ENCODE measurements around the gene NEK6.

NEK6 gene

DNA sequence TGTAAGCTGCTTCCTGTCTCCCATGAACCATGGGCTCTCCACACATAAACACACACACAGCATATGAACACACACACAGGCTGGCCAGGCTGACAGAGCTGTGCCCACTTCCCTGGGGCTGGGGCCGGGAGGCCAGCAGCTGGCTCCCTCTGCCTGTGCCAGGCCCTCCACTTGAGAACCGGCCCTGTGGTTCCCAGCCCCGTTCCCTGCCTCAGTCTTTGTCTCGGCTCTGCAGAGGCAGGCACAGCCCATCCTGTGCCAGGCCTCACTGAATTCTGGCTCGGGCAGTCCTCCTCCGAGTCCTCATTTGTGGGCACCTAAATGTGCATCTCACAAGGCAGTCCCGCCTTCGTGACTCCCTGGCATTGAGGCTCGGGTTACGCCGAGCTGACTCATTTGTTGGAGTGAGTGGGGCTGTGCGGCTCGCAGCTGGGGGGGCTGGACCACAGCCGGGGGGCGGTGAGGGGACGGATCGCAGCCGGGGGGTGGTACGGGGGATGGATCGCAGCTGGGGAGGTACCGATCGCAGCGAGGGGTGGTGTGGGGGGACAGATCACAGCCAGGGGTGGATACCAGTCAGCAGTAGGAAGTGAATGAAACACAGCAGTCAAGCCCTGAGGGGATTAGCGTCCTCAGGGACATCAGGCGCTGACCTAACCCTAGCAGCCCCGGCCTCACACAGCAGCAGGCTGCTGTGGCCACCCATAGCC is 85.2 kb downstream of the NEK6 start:
- no peak for DNase-seq (ENCODE audit: low read depth)

DNA sequence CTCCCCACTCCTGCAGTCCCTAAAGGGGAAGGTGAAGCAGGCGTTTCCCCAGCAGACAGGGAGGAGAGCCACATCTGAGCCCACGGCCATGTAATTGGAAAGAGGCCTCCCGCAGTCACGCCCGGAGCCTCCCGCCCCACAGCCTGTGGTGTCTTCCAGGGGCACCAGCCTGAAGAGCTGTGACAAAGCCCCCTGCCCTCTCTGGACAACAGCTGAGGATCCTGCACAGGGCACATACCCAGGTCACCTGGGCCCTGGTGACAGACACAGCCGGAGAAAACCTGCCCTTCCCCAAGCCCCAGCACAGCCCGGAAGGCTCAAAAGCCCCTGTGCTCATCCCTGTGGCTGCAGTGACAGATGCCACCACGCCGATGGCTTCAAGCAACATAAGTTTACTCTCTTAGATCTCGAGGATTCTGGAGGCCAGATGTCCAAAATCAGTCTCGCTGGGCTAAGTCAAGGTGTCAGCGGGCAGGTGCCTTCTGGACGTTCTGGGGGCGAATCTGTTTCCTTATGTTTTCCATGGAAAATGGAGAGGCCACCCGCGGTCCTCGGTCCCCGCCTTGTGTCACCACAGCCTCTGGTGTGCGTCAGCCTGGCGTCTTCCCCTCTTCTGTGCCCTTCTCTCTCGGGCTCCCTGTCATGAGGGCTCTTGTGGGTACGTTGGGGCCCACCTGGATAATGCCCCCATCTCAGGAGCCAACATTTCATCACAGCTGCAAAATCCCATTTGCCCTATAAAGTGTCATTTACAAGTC is 86.0 kb downstream of the NEK6 start:
- no peak for DNase-seq (ENCODE audit: low read depth)

DNA sequence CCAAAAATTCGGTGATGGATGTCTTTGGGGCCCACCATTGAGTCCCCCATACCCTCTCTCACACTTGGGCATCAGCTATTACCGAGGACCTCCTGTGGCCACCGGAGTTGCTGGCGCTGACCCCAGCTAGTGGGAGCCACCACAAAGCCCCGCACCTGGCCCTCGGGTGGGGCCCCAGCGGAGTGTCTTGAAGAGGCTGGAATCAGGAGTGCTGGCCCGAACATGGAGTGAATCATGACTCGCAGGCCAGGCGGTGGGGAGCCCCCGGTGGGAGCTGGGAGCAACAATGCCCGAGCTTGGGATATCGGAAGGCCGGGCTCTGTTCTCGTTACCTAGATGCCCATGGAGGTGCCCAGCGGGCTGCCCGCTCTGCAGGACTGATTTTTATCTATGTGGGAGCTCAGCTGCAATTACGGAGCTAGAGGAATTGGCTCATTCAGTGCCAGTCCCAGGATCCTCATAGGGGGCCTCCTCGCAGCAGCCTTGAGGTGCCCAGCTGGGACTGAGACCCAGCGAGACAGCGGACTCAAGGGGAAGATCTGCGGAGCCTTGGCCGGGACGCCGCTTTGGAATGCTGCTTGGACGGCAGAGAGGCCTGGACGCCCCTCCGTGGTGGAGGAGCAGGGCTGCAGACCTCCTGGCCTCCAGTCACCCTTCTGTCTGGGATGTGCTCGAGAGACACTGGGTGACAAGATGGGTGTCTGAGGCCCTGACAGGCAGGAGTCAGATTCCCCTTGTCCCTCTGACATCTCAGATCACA is 86.7 kb downstream of the NEK6 start:
- DNase-seq (ENCODE audit: low read depth) = no peak

DNA sequence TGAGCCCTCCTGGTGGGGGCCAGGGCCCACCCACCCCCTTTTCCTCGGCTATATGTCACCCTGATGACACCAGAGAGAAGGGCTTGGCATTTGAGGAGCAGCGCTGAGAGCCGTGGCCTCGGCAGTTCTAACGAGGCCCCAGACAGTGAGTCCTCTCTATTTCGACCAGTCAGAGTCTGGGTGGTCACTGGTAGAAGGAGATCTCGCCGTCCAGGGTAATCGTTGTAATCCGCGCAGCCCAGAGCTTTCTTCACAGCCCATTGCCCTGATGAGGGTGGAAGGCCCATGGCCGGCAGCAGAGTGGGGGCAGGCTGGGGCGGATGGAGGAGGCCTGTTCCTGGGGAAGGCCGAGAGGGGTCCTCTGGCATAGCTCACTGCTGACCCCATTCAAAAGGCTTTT is 87.3 kb downstream of the NEK6 start:
- no peak for DNase-seq (ENCODE audit: low read depth)

DNA sequence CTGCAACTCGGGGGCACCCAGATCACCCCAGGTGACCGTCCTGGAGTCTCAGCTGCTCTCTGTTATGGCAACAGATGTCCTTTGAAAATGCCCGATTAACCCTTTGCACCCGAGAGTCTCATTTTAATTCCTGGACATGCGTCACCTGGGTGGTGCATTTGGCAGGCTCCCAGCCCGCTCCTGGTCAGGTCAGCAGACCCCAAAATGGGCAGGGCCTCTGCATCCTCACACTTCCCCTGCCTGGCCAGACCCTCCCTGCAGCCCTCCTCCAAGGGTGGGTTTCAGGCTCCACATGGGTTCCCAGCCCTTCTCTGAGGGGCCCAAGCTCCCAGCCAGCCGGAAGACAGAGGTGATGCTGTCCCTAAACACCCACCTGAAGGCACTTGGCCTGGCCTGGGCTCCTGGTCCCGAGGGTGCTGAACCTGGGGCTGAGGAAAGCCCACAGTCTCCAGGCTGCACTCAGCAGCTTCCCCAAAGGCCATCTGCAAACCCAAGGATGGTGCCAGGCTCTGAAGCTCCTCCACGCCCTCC is 88.1 kb downstream of the NEK6 start:
- DNase-seq (ENCODE audit: low read depth) = no peak

DNA sequence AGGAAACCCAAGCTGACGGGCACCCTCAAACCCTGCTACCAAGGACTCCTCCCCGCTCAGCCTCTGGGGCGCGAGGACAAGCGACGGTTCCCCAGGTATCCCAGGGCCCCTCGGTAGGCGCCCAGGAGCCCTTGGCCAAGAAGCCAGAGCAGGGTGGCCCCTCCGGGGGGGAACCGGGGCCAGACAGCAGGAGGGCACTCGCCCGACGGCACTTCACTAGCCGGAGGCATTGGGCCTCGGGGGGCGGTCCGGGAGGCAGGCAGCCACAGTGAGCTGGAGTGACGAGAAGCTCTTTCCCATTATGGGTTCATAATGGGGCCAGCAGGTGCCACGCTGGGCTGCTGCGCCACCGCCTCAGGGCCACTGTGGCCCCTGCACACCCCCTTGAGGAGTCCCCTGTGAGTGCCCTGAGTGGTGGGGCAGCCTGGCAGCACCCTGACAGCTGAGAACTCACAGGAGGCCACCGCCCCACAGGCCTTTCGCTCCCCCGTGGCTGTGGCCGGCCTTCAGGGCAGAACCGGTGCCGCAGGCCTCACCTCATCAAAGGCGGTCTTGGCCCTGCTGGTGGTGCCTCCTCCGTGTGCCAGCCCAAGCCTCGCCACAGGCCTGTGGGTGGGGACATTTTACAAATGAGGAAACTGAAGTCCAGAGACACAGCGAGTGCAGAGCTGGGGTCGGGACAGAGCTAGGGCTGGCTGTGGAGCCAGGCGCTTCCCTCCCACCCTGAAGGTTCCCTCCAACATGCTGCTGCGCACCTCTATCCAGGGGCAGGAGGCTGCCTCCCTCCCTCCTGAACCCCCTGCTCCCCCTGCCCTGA is 88.8 kb downstream of the NEK6 start:
- DNase-seq (ENCODE audit: low read depth) = no peak

DNA sequence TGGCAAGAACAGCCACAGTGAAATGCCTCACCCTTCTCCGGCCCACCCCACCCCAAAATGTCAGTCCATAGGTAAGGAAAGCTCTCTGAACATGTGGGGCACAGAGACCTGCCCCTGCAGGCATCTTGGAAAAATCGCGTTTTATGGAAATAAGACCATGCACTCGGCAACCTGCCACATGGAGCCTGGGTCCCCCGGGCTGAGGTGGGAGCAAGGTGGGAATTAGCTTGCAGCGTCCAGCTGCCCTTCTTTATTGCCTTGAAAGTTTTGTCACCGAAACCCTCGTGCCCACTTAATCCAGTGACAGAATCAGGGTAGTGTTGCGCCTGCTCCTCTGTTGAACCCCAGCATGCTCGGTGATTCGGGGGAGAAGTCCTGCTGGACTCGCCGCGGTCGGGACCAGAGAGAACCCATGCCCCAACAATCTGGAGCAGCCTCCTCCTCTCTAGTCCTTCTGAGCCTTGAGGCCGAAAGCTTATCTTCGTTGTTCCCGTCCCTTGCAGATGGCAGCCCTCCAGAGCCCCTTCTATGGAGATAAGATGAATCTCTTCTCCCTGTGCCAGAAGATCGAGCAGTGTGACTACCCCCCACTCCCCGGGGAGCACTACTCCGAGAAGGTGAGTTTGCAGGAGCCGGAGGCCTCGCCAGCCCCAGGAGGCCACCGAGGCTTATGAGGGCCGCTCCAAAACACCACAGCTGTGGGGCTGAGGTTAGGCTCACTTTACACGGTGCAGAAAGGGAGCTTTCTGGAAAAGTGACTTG is 89.6 kb downstream of the NEK6 start:
- DNase-seq (ENCODE audit: low read depth) = no peak

DNA sequence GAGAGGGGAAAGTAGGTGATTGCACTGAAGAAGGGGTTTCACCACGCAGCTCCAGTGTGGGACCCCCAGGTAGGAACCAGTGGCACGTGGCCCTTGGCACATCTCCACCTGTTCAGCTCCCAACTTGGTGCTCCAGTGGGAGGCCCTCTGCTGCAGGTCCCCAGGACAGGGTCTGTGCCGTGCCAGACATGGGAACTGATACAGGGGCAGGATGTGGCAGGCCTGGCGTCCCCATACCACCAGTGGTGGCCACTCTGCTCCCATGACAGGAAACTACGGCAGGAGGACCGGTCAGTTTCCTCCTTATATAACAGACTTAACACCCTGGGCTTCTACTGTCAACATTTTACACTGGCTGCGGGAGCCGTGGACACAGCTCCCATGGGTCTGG is 90.2 kb downstream of the NEK6 start:
- DNase-seq (ENCODE audit: low read depth) = no peak

DNA sequence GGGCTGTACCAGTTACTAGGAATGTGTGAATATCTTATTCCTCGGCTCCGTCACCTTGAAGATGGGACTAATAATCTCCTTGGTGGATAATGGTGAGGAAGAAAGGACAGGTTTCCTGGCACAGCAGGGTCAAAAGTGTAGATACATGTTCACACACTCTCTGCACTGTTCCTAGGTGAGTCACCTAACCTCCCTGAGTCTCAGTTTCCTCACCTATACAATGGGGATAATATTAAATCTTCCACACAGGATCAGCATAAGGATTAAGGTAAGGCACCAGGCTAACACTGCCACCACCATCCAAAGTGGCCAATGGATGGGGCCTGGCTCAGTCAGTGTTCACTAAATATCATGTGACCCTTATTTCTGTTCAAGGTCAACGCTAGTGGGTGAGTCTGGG is 90.6 kb downstream of the NEK6 start:
- DNase-seq (ENCODE audit: low read depth) = no peak

DNA sequence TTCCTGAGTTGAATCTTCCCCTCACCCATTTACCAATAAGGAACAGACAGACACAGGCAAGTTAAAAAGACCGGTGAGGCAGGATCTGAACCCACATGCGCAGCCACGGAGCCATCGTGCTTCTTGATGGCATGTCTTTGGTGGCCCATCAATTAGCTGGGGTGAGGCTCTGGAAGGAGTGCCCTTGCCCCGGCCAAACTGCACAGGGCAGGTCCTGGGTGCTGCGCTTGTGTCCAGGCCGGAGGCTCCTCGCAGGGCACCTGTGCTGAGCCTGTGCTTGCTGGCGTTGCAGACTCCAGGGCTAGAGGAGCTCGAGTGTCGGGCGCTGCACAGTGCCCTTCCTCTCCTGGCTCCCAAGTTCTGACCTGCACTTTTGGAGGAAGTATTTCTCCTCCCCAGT is 91.1 kb downstream of the NEK6 start:
- no peak for DNase-seq (ENCODE audit: low read depth)

DNA sequence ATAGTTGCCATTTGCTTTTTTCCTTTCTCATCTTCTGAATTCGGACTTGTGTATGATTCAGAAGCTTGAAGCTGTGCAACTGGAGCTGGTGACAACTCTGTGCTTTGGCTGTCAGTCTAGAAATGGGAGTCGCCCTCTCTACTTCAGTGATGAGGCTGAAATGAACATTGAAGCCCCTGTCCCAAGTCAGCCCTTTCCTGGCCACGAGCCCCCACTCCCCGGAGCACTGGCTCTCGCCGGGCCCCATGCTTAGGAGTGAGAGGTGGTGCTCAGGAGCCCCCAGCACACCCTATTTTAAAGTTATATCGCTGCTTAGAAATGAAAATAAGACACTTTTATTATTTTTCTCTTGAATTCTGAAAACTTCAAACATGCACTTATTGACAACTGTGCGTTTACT is 91.5 kb downstream of the NEK6 start:
- no peak for DNase-seq (ENCODE audit: low read depth)

DNA sequence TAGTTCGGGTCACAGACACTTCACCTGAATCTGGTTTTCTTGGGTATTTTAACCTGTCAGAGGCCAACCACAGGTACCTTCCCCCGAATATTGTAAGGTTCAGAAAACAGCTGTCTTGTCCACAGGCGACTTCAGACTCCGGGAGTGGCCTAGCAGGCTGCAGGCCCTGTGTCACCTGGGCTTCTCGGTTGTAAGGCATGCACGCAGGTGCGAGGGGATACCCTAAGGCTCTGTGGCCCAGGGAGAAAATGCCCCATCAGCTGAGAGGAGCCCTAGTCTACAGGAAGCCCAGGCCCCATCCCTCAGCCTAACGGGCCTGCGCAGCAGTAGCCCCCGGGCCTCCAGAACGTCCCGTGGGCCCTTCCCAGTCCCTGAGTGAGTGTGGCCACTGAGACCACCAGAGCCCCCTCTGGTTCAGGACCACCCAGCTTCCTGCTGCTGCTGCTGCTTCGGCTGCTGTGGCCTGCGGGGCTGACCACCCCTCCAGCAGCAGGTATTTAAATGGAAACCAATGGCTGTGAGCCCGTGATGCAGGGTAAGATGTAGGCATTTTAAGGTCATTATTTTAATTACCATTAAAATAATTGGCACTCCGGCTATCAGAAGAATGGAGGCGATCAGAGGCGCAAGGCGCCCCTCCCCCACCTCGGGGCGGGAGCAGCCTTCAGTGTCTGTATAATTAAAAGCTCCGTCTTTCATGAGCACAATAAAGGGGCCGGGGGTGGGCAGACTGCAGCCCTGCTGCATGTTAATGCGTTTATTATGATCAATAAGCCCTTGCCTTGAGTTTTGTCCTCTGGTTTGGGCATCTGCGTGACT is 92.1 kb downstream of the NEK6 start:
- no peak for DNase-seq (ENCODE audit: low read depth)

DNA sequence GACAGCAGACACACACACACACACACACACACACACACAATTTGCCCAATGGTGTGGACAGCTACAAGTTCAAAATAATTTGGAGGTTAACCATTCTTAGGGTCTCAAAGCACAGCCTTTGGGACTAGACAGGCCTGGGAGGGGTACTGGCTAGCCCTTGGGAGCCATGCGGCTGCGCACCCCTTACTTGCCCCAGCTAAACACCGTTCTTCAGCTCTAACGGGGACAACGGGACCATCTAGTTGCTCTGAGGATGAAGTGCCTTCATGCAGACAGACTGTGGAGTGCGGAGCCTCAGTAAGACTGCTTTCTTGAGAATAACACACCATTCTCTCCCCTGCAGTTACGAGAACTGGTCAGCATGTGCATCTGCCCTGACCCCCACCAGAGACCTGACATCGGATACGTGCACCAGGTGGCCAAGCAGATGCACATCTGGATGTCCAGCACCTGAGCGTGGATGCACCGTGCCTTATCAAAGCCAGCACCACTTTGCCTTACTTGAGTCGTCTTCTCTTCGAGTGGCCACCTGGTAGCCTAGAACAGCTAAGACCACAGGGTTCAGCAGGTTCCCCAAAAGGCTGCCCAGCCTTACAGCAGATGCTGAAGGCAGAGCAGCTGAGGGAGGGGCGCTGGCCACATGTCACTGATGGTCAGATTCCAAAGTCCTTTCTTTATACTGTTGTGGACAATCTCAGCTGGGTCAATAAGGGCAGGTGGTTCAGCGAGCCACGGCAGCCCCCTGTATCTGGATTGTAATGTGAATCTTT is 92.9 kb downstream of the NEK6 start:
- DNase-seq (ENCODE audit: low read depth) = no peak

DNA sequence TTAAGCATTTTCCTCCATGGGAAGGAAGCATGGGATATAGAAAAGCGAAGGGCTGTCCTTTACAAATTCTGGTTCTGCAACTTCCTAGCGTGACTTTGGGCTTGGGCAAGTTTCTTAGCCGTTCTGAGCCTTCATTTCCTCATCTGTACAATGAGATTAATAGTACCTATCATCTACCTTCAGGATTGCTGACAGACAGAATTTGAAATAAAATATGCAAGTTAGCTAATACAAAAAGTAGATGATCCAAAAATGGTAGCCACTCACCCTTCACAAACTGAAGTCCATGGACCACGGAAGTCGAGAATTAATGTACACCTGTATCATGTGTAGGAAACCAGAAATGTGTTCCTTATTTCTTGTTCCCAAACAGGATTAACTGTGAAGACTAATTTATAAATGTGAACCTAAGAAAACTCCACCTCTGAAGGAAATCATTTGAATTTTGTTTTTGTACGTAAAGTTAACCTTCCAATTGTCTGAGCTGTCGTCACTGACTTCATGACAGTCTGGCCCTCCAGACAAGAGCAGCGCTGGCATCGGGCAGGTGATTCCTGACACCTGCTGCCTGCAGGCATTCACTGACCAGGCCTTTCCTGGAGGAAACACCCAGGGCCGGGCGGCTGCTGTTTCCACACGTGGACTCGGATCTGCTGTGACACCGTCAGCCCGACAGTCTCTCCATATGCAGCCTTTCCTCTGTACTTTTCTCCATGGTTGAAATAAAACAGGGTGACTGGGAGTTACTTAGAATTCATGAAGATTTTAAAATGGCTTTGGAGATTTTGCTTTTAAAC is 94.1 kb downstream of the NEK6 start:
- DNase-seq (ENCODE audit: low read depth) = no peak

DNA sequence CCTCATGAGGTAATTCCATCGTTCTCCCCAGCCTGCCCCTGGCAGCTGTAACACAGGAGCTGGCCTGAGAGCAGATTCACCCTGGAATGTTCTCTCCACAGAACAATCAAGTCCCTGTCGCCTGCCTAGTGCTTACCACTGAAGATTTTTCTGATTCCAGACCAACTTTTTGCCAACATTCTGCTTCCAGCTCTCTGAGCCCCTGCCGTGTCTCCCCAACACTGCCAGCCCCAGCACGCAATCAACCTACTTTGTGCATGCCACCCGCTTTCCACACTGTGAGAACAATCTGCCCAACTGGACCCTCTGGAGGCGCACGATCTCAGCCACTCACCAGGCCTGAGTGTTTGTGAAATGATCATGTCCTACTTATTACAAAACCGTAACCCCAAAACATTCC is 94.9 kb downstream of the NEK6 start:
- DNase-seq (ENCODE audit: low read depth) = no peak

DNA sequence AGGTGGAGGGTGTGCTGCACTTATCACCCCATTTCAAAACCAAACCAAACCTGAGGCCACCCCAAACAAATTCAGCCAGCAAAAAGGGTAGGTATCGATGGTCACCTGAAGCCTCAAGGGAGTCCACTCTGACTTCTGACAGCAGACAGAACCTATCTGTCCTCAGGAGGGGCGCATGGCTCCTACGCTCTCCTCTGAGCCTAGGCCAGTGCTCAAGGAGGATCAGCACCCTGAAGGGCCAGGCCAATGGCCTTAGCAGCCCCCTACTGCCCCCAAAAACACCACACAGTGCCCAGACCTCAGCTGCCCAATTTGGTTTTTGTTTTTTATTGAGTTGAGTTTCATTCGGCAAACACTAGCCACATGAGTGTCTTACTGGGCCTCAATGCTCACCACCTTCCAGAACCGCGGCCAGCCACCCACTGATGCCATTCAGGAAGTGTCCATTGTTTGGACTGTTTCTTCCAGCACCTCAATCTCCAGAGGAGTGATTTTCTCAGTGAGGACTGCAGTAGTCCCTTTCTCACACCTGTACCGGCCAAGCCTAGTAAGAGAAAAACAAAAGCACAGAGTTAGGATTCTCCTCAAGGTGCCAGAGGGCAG is 95.5 kb downstream of the NEK6 start:
- DNase-seq (ENCODE audit: low read depth) = no peak

DNA sequence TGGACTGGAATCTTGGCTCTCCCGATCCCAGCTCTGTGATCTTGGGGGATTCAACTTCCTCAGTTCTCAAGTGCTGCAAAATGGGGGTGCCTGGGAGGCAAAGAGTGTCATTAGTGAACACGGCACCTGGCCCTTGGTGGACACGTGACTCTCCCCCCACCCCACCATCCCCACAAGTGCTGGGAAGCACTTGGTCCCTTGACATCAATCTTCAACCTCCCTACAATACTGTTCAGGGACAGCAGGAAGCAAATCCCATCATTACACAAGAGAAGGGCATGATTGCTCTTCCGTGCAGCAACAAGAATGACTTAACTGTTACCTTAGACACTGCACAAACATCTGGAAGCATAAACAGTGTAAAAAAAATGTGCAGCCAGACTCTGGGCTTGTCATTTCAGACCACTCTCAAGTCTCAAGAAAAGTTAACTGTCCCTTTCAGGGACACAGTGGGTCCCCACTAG is 96.1 kb downstream of the NEK6 start:
- DNase-seq (ENCODE audit: low read depth) = no peak

DNA sequence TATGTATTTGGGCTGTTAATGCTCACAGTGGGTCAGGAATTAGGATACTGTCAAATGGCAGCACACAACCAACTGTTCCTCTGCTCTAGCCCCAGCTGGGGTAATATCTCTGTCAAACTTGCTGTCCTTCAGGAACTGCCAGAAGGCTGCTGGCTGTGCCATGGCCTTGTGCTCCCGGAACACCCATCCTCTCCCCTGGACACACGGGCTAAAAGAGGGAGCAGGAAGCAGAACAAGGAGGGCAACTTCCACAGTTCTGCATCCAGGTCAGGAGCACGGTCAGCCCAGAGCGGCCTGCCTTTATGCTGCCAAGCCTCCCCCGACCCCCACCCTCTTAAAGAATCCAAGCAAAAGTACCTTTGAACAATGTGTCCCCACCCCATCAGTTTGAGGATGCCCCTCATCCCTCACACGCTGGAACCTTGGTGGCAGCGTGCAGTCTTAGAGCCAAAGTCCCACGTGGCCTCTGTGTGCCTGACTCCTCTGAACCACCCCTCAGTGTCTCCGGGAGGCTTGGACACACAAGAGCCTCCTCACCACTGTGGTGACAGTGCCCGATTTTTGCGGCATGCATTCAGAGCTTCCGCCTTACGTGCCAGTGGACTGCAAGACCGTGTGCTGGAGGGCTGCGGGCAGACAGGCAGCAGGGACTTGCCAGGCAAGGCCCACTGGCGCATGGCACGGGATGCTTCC is 96.7 kb downstream of the NEK6 start:
- no peak for DNase-seq (ENCODE audit: low read depth)

Data from stimulated activated CD8-positive, alpha-beta memory T cell treated with anti-CD3 and anti-CD28 coated beads, Interleukin-12 subunit alpha, Interleukin-12 subunit beta, amount 100 ng/mL, for 1 hour (primary cell).